ENCODE results near the gene SEMA5A. TPM values are rescaled to one million over a fixed set of nuclear protein-coding genes. Genes with fewer than 3 reads are reported as not detected.

The SEMA5A gene
- polyA plus RNA-seq, 3 donors: not detected

- Histone ChIP-seq H3K4me1 (ENCODE audit: control insufficient read depth in 1 of 2, insufficient read depth in 2 of 2, low read length in 2 of 2) (no peaks in the 10 kb centered on the region), H3K36me3 (replicated peaks in 1 of 2; ENCODE audit: control insufficient read depth in 1 of 2, insufficient read depth in 2 of 2, low read length in 2 of 2) (no peaks in the 10 kb centered on the region), H3K27ac (ENCODE audit: low read depth in 1 of 2, low read length in 2 of 2) (no peak overlapping the region), H2AFZ (ENCODE audit: insufficient read depth, low read depth, low read length, poor library complexity, severe bottlenecking) (no peak overlapping the region), H3K9me3 (replicated peaks in 1 of 2; ENCODE audit: control insufficient read depth in 1 of 2, insufficient read depth in 1 of 2, low read length in 2 of 2) (no peaks in the 10 kb centered on the region), H4K20me1 (ENCODE audit: insufficient read depth, low read length) (no peaks in the 10 kb centered on the region), H3K4me3 (replicated peaks in 1 of 3; ENCODE audit: low read depth in 2 of 3, low read length in 3 of 3) (no peak overlapping the region), H3K27me3 (ENCODE audit: control insufficient read depth in 2 of 2, insufficient read depth in 2 of 2, low read length in 2 of 2) (no peaks in the 10 kb centered on the region), H3K9ac (ENCODE audit: insufficient read depth, low read length, poor library complexity, severe bottlenecking) (no peak overlapping the region), H3K4me2 (replicated peaks; ENCODE audit: extremely low read depth, low read length, poor library complexity, severe bottlenecking) (no peak overlapping the region), H3K79me2 (ENCODE audit: insufficient read depth, low read length) (no peaks in the 10 kb centered on the region)
- H3K27ac Mint-ChIP-seq: no peak overlapping the region
- H3K27me3 Mint-ChIP-seq (ENCODE audit: low read depth in 3 of 3): peaks cover 1 to 3% (median 1%) of the 10 kb centered on the region in 3 donors
- no peak for TF ChIP-seq CTCF (IDR thresholded peaks at IDR 0.05)
- no peaks in the 10 kb centered on the region for H3K4me1 Mint-ChIP-seq
- no CpG with 5 or more reads among the region's 4 CpGs for WGBS (ENCODE audit: insufficient coverage)
- no peak for DNase-seq
- H3K9me3 Mint-ChIP-seq: peaks cover 0 to 8% (median 1%) of the 10 kb centered on the region in 7 donors
- H3K36me3 Mint-ChIP-seq: no peaks in the 10 kb centered on the region
- H3K4me3 Mint-ChIP-seq: no peak overlapping the region
- intact Hi-C loops (cut with micrococcal nuclease): no loop called here
Measured at GRCh38 chr5:9386945-9387344, 158.9 kb downstream of the SEMA5A start.

- peaks cover 0 to 3% (median 1%) of the 10 kb centered on the region in 3 donors for H3K27me3 Mint-ChIP-seq (ENCODE audit: low read depth in 3 of 3)
- Histone ChIP-seq H4K20me1 (ENCODE audit: insufficient read depth, low read length) (no peaks in the 10 kb centered on the region), H3K4me3 (replicated peaks in 1 of 3; ENCODE audit: low read depth in 2 of 3, low read length in 3 of 3) (no peak overlapping the region), H3K79me2 (ENCODE audit: insufficient read depth, low read length) (no peaks in the 10 kb centered on the region), H3K4me1 (ENCODE audit: control insufficient read depth in 1 of 2, insufficient read depth in 2 of 2, low read length in 2 of 2) (no peaks in the 10 kb centered on the region), H3K4me2 (replicated peaks; ENCODE audit: extremely low read depth, low read length, poor library complexity, severe bottlenecking) (no peak overlapping the region), H3K27me3 (ENCODE audit: control insufficient read depth in 2 of 2, insufficient read depth in 2 of 2, low read length in 2 of 2) (no peaks in the 10 kb centered on the region), H3K9ac (ENCODE audit: insufficient read depth, low read length, poor library complexity, severe bottlenecking) (no peak overlapping the region), H3K36me3 (replicated peaks in 1 of 2; ENCODE audit: control insufficient read depth in 1 of 2, insufficient read depth in 2 of 2, low read length in 2 of 2) (no peaks in the 10 kb centered on the region), H3K27ac (ENCODE audit: low read depth in 1 of 2, low read length in 2 of 2) (no peak overlapping the region), H2AFZ (ENCODE audit: insufficient read depth, low read depth, low read length, poor library complexity, severe bottlenecking) (no peak overlapping the region), H3K9me3 (replicated peaks in 1 of 2; ENCODE audit: control insufficient read depth in 1 of 2, insufficient read depth in 1 of 2, low read length in 2 of 2) (no peaks in the 10 kb centered on the region)
- DNase-seq: no peak
- intact Hi-C loops (cut with micrococcal nuclease): no loop called here
- no peaks in the 10 kb centered on the region for H3K36me3 Mint-ChIP-seq
- H3K4me1 Mint-ChIP-seq: no peaks in the 10 kb centered on the region
- no CpG with 5 or more reads among the region's 1 CpG for WGBS (ENCODE audit: insufficient coverage)
- H3K9me3 Mint-ChIP-seq: peaks cover 0 to 9% (median 2%) of the 10 kb centered on the region in 7 donors
- no peak overlapping the region for H3K4me3 Mint-ChIP-seq
- no peak overlapping the region for H3K27ac Mint-ChIP-seq
- TF ChIP-seq CTCF (IDR thresholded peaks at IDR 0.05): no peak
Measured at GRCh38 chr5:9382522-9382921, 163.4 kb downstream of the SEMA5A start.
